Lower leg skin (tissue), 4 donors: ENCODE results near the gene PPL. TPM values are rescaled to one million over a fixed set of nuclear protein-coding genes. Genes with fewer than 3 reads are reported as not detected.
A peak's percentile ranks its signal among the peaks of the same experiment; 100 is the strongest.

Source experiments
- DNase-seq, 2 donors: peaks; one replicate each; pipeline ENCODE4 v3.0.0-alpha.2; 2019; ENCODE audit warnings: low spot score in 2 of 2
- H3K4me3 ChIP-seq: fragments of 200-600 bp; sonication (generic); 2 replicates; pipeline ENCODE4 v1.5.1; 2017; ENCODE audit warnings: mild to moderate bottlenecking, low read depth; ENCODE audit not compliant: poor library complexity, severe bottlenecking
- CTCF ChIP-seq, 3 donors: fragments of 450-650 bp; IDR thresholded peaks; one replicate each; pipeline ENCODE4 v1.5.1; 2016; ENCODE audit warnings: antibody characterized with exemption in 3 of 3, mild to moderate bottlenecking in 3 of 3, moderate library complexity in 2 of 3
- POLR2A ChIP-seq, 2 donors: fragments of 450-650 bp; IDR thresholded peaks; one replicate each; pipeline ENCODE4 v1.6.1; 2016 to 2017; ENCODE audit warnings: antibody characterized with exemption in 2 of 2, mild to moderate bottlenecking in 1 of 2, moderate library complexity in 1 of 2
- WGBS, 2 donors: methylation state at CpG; one replicate each; pipeline ENCODE4 v1.1.5; 2018; 5-methylcytosine and 5-hydroxymethylcytosine counted together
- intact Hi-C: fragments of 100-400 bp; cut with DNase I; formaldehyde crosslinking; loops from one replicate; pipeline ENCODE4 v1.15.0; 2023; ENCODE audit warnings: low total_unique reads
- total RNA-seq, 4 donors: library from RNA; depleted of rRNA; stranded (reverse); fragments of >200 nt; gene quantifications; one replicate each; pipeline ENCODE4 v1.1.0, GENCODE V29; 2016

Gene PPL
- 100 to 1,000 TPM; 445 to 545 (median 495) TPM for total RNA-seq

GRCh38 chr16:4936991-4937781 lies at the start of gene PPL:
Gene PPL, minus strand, starts transcription at chr16:4937148. Its CDS starts 103 bp downstream, at chr16:4937045.
- 19 to 23% methylated on average over 16 to 26 of the region's 76 CpGs for WGBS, 2 donors
- TF ChIP-seq POLR2A (IDR thresholded peaks at IDR 0.05), result no peak
- TF ChIP-seq CTCF (IDR thresholded peaks at IDR 0.05), result no peak
- DNase-seq, result peak; percentile 73 to 95
- intact Hi-C loops, result no loop called here
- H3K4me3 ChIP-seq, result peak within 1 kb of the TSS; percentile 93

- intact Hi-C loops, result no loop called here
- no peak for DNase-seq
- no peak overlapping the region for H3K4me3 ChIP-seq
- TF ChIP-seq POLR2A (IDR thresholded peaks at IDR 0.05) (no peak), CTCF (IDR thresholded peaks at IDR 0.05) (no peak)
- WGBS, 2 donors, result 66 to 72% methylated on average over 5 of the region's 5 CpGs
Observed at GRCh38 chr16:4984174-4984990, 47.4 kb upstream of the PPL start.

- 40 to 55% methylated on average over 18 to 19 of the region's 20 CpGs for WGBS, 2 donors
Observed at GRCh38 chr16:4982056-4982867, 45.3 kb upstream of the PPL start.

GRCh38 chr16:4981473-4981872 lies 44.5 kb upstream of the PPL start:
- H3K4me3 ChIP-seq, result no peak overlapping the region
- intact Hi-C loops, result no loop called here
- 72 to 76% methylated on average over 7 of the region's 7 CpGs for WGBS, 2 donors
- DNase-seq, result no peak
- TF ChIP-seq POLR2A (IDR thresholded peaks at IDR 0.05), result no peak
- TF ChIP-seq CTCF (IDR thresholded peaks at IDR 0.05), result no peak

More at GRCh38 chr16:4982056-4982867, 45.3 kb upstream of the PPL start:
- H3K4me3 ChIP-seq, result no peak overlapping the region
- TF ChIP-seq POLR2A (IDR thresholded peaks at IDR 0.05), result no peak
- TF ChIP-seq CTCF (IDR thresholded peaks at IDR 0.05), result no peak
- no peak for DNase-seq
- intact Hi-C loops, result no loop called here

- intact Hi-C loops, result no loop called here
- no peak for TF ChIP-seq POLR2A (IDR thresholded peaks at IDR 0.05)
- TF ChIP-seq CTCF (IDR thresholded peaks at IDR 0.05), result no peak
- WGBS, 2 donors, result 63 to 76% methylated on average over 10 of the region's 10 CpGs
Observed at GRCh38 chr16:4980691-4981090, 43.7 kb upstream of the PPL start.

More at GRCh38 chr16:4980691-4981090, 43.7 kb upstream of the PPL start:
- no peak for DNase-seq
- H3K4me3 ChIP-seq, result no peak overlapping the region
